ENCODE measurements around the gene NOL12.
A peak's percentile ranks its signal among the peaks of the same experiment; 100 is the strongest.

The NOL12 gene

GRCh38 chr22:37659897-37660708 lies 26.0 kb upstream of the NOL12 start:
- Histone ChIP-seq H3K4me1 (ENCODE audit: control insufficient read depth, insufficient read depth, low read length) (peaks cover 4% of the 10 kb centered on the region; the same call in 1 of the 2 replicates), H3K27me3 (ENCODE audit: control insufficient read depth, insufficient read depth, low read length) (no peaks in the 10 kb centered on the region), H3K9me3 (ENCODE audit: control insufficient read depth, insufficient read depth, low read length) (no peaks in the 10 kb centered on the region), H3K36me3 (ENCODE audit: control insufficient read depth, insufficient read depth, low read length) (peaks cover under 1% of the 10 kb centered on the region), H3K4me3 (ENCODE audit: low read length) (peak overlapping the region; percentile 91; the same call in 1 of the 2 replicates), H3K27ac (ENCODE audit: low read length) (no peak overlapping the region)
- no CpG with 5 or more reads among the region's 14 CpGs for WGBS (ENCODE audit: insufficient coverage, insufficient read length)
- no peak for DNase-seq (ENCODE audit: low read depth, low spot score)

GRCh38 chr22:37660709-37661045 lies 25.5 kb upstream of the NOL12 start:
- H3K27me3 ChIP-seq (ENCODE audit: control insufficient read depth, insufficient read depth, low read length), result no peaks in the 10 kb centered on the region
- no peak overlapping the region for H3K27ac ChIP-seq (ENCODE audit: low read length)

GRCh38 chr22:37661160-37661924 lies 24.8 kb upstream of the NOL12 start:
- no peak for DNase-seq (ENCODE audit: low read depth, low spot score)

More at GRCh38 chr22:37660709-37661045, 25.5 kb upstream of the NOL12 start:
- no CpG with 5 or more reads among the region's 2 CpGs for WGBS (ENCODE audit: insufficient coverage, insufficient read length)
- Histone ChIP-seq H3K4me3 (ENCODE audit: low read length) (no peak overlapping the region), H3K4me1 (ENCODE audit: control insufficient read depth, insufficient read depth, low read length) (peaks cover 4% of the 10 kb centered on the region; the same call in 1 of the 2 replicates), H3K36me3 (ENCODE audit: control insufficient read depth, insufficient read depth, low read length) (peaks cover 6% of the 10 kb centered on the region), H3K9me3 (ENCODE audit: control insufficient read depth, insufficient read depth, low read length) (no peaks in the 10 kb centered on the region)
- DNase-seq (ENCODE audit: low read depth, low spot score), result no peak

GRCh38 chr22:37662039-37662438 lies 24.1 kb upstream of the NOL12 start:
- DNase-seq (ENCODE audit: low read depth, low spot score), result no peak
- peaks cover 4% of the 10 kb centered on the region; the same call in 1 of the 2 replicates for H3K4me1 ChIP-seq (ENCODE audit: control insufficient read depth, insufficient read depth, low read length)
- no peaks in the 10 kb centered on the region for H3K9me3 ChIP-seq (ENCODE audit: control insufficient read depth, insufficient read depth, low read length)
- H3K36me3 ChIP-seq (ENCODE audit: control insufficient read depth, insufficient read depth, low read length), result peaks cover 12% of the 10 kb centered on the region
- WGBS (ENCODE audit: insufficient coverage, insufficient read length), result no CpG with 5 or more reads among the region's 5 CpGs
- H3K27ac ChIP-seq (ENCODE audit: low read length), result no peak overlapping the region
- no peaks in the 10 kb centered on the region for H3K27me3 ChIP-seq (ENCODE audit: control insufficient read depth, insufficient read depth, low read length)
- no peak overlapping the region for H3K4me3 ChIP-seq (ENCODE audit: low read length)

More at GRCh38 chr22:37661160-37661924, 24.8 kb upstream of the NOL12 start:
- no peak overlapping the region for H3K4me3 ChIP-seq (ENCODE audit: low read length)
- peaks cover 10% of the 10 kb centered on the region for H3K36me3 ChIP-seq (ENCODE audit: control insufficient read depth, insufficient read depth, low read length)
- no peaks in the 10 kb centered on the region for H3K9me3 ChIP-seq (ENCODE audit: control insufficient read depth, insufficient read depth, low read length)
- no peak overlapping the region for H3K27ac ChIP-seq (ENCODE audit: low read length)
- no CpG with 5 or more reads among the region's 12 CpGs for WGBS (ENCODE audit: insufficient coverage, insufficient read length)
- peaks cover 4% of the 10 kb centered on the region; the same call in 1 of the 2 replicates for H3K4me1 ChIP-seq (ENCODE audit: control insufficient read depth, insufficient read depth, low read length)
- H3K27me3 ChIP-seq (ENCODE audit: control insufficient read depth, insufficient read depth, low read length), result no peaks in the 10 kb centered on the region

- H3K4me1 ChIP-seq (ENCODE audit: control insufficient read depth, insufficient read depth, low read length), result peaks cover 4% of the 10 kb centered on the region; the same call in 1 of the 2 replicates
- no CpG with 5 or more reads among the region's 16 CpGs for WGBS (ENCODE audit: insufficient coverage, insufficient read length)
- no peak overlapping the region for H3K27ac ChIP-seq (ENCODE audit: low read length)
- H3K36me3 ChIP-seq (ENCODE audit: control insufficient read depth, insufficient read depth, low read length), result peaks cover 12% of the 10 kb centered on the region
- H3K27me3 ChIP-seq (ENCODE audit: control insufficient read depth, insufficient read depth, low read length), result no peaks in the 10 kb centered on the region
- H3K9me3 ChIP-seq (ENCODE audit: control insufficient read depth, insufficient read depth, low read length), result no peaks in the 10 kb centered on the region
- no peak for DNase-seq (ENCODE audit: low read depth, low spot score)
- no peak overlapping the region for H3K4me3 ChIP-seq (ENCODE audit: low read length)
Measured at GRCh38 chr22:37663521-37664140, 22.5 kb upstream of the NOL12 start.

GRCh38 chr22:37664249-37665101 lies 21.7 kb upstream of the NOL12 start:
- no peak overlapping the region for H3K4me3 ChIP-seq (ENCODE audit: low read length)
- no peak for DNase-seq (ENCODE audit: low read depth, low spot score)
- no peak overlapping the region for H3K27ac ChIP-seq (ENCODE audit: low read length)
- no peaks in the 10 kb centered on the region for H3K27me3 ChIP-seq (ENCODE audit: control insufficient read depth, insufficient read depth, low read length)
- no CpG with 5 or more reads among the region's 16 CpGs for WGBS (ENCODE audit: insufficient coverage, insufficient read length)
- peaks cover 2% of the 10 kb centered on the region; the same call in 1 of the 2 replicates for H3K4me1 ChIP-seq (ENCODE audit: control insufficient read depth, insufficient read depth, low read length)
- no peaks in the 10 kb centered on the region for H3K9me3 ChIP-seq (ENCODE audit: control insufficient read depth, insufficient read depth, low read length)
- peaks cover 12% of the 10 kb centered on the region for H3K36me3 ChIP-seq (ENCODE audit: control insufficient read depth, insufficient read depth, low read length)

GRCh38 chr22:37665487-37665886 lies 20.7 kb upstream of the NOL12 start:
- Histone ChIP-seq H3K9me3 (ENCODE audit: control insufficient read depth, insufficient read depth, low read length) (no peaks in the 10 kb centered on the region), H3K27ac (ENCODE audit: low read length) (no peak overlapping the region), H3K27me3 (ENCODE audit: control insufficient read depth, insufficient read depth, low read length) (no peaks in the 10 kb centered on the region), H3K4me3 (ENCODE audit: low read length) (no peak overlapping the region), H3K4me1 (ENCODE audit: control insufficient read depth, insufficient read depth, low read length) (no peaks in the 10 kb centered on the region), H3K36me3 (ENCODE audit: control insufficient read depth, insufficient read depth, low read length) (peaks cover 12% of the 10 kb centered on the region)
- WGBS (ENCODE audit: insufficient coverage, insufficient read length), result no CpG with 5 or more reads among the region's 24 CpGs
- no peak for DNase-seq (ENCODE audit: low read depth, low spot score)

- H3K9me3 ChIP-seq (ENCODE audit: control insufficient read depth, insufficient read depth, low read length), result no peaks in the 10 kb centered on the region
- WGBS (ENCODE audit: insufficient coverage, insufficient read length), result no CpG with 5 or more reads among the region's 6 CpGs
- no peaks in the 10 kb centered on the region for H3K4me1 ChIP-seq (ENCODE audit: control insufficient read depth, insufficient read depth, low read length)
- no peaks in the 10 kb centered on the region for H3K27me3 ChIP-seq (ENCODE audit: control insufficient read depth, insufficient read depth, low read length)
- H3K27ac ChIP-seq (ENCODE audit: low read length), result no peak overlapping the region
- no peak for DNase-seq (ENCODE audit: low read depth, low spot score)
- peaks cover 12% of the 10 kb centered on the region for H3K36me3 ChIP-seq (ENCODE audit: control insufficient read depth, insufficient read depth, low read length)
- H3K4me3 ChIP-seq (ENCODE audit: low read length), result no peak overlapping the region
Measured at GRCh38 chr22:37669586-37669985, 16.6 kb upstream of the NOL12 start.

GRCh38 chr22:37672206-37672919 lies 13.8 kb upstream of the NOL12 start:
- H3K9me3 ChIP-seq (ENCODE audit: control insufficient read depth, insufficient read depth, low read length), result no peaks in the 10 kb centered on the region
- H3K36me3 ChIP-seq (ENCODE audit: control insufficient read depth, insufficient read depth, low read length), result no peaks in the 10 kb centered on the region
- no peaks in the 10 kb centered on the region for H3K27me3 ChIP-seq (ENCODE audit: control insufficient read depth, insufficient read depth, low read length)
- H3K4me1 ChIP-seq (ENCODE audit: control insufficient read depth, insufficient read depth, low read length), result peaks cover 9% of the 10 kb centered on the region
- no peak overlapping the region for H3K27ac ChIP-seq (ENCODE audit: low read length)
- no peak overlapping the region for H3K4me3 ChIP-seq (ENCODE audit: low read length)
- no CpG with 5 or more reads among the region's 15 CpGs for WGBS (ENCODE audit: insufficient coverage, insufficient read length)
- no peak for DNase-seq (ENCODE audit: low read depth, low spot score)
